SK-N-SH (cell line): ENCODE results near the gene ZNF467. TPM values are rescaled to one million over a fixed set of nuclear protein-coding genes. Genes with fewer than 3 reads are reported as not detected.

Source experiments
- CTCF ChIA-PET: fragments of 300-600, 350-600 bp; formaldehyde crosslinking; extraction: SDS; loops from one replicate; lab custom pipeline; 2021; lab: Yijun Ruan, JAX
- POLR2A ChIA-PET: fragments of 350-600 bp; sonication (Branson Sonifier 250); formaldehyde crosslinking; extraction: SDS; loops from one replicate; lab custom pipeline; 2020; ENCODE audit warnings: antibody characterized with exemption, inconsistent platforms; lab: Yijun Ruan, JAX
- DNase-seq: peaks from one replicate; pipeline ENCODE4 v3.0.0; 2012
- H2AFZ ChIP-seq: fragments of 200-600 bp; sonication (generic); 2 replicates; pipeline ENCODE4 v1.8.1; 2016; ENCODE audit warnings: antibody characterized with exemption, mild to moderate bottlenecking, low read depth
- H3F3A ChIP-seq: fragments of 200-600 bp; sonication (generic); replicated peaks from 2 replicates; pipeline ENCODE3; 2016; ENCODE audit warnings: antibody characterized with exemption, mild to moderate bottlenecking; ENCODE audit not compliant: insufficient read depth
- H3K27ac ChIP-seq, 2 experiments: fragments of 200-500 bp in 1 of 2; fragments of 200-600 bp in 1 of 2; sonication (Bioruptor generic) in 1 of 2; sonication (generic), shearing (Covaris generic) in 1 of 2; 2 replicates each; pipeline versions ENCODE4 v1.5.1 to v1.6.1; 2014 to 2016; ENCODE audit warnings: low read depth in 2 of 2, inconsistent platforms in 1 of 2, low read length in 1 of 2, mild to moderate bottlenecking in 1 of 2, mixed read lengths in 1 of 2
- H3K27me3 ChIP-seq: fragments of 200-600 bp; sonication (generic), shearing (Covaris generic); 2 replicates; pipeline ENCODE4 v1.6.1; 2016; ENCODE audit warnings: mixed run types; ENCODE audit not compliant: insufficient read depth
- H3K36me3 ChIP-seq, 2 experiments: fragments of 200-500 bp in 1 of 2; fragments of 200-600 bp in 1 of 2; sonication (Bioruptor generic) in 1 of 2; sonication (generic) in 1 of 2; replicated peaks in 1 of 2; 2 replicates each; pipeline versions ENCODE3 to v1.5.1; 2014 to 2016; ENCODE audit warnings: low read length in 1 of 2, mild to moderate bottlenecking in 1 of 2; ENCODE audit not compliant: insufficient read depth in 2 of 2, control insufficient read depth in 1 of 2
- H3K4me1 ChIP-seq, 2 experiments: fragments of 200-500 bp in 1 of 2; fragments of 200-600 bp in 1 of 2; sonication (Bioruptor generic) in 1 of 2; sonication (generic), shearing (Covaris generic) in 1 of 2; 2 replicates each; pipeline versions ENCODE4 v1.5.1 to v1.6.1; 2014 to 2016; ENCODE audit warnings: low read depth in 1 of 2, low read length in 1 of 2, mixed run types in 1 of 2; ENCODE audit not compliant: insufficient read depth in 2 of 2, control insufficient read depth in 1 of 2
- H3K4me2 ChIP-seq: fragments of 200-600 bp; sonication (generic), shearing (Covaris generic); 2 replicates; pipeline ENCODE4 v1.6.1; 2017; ENCODE audit warnings: mixed run types
- H3K4me3 ChIP-seq, 2 experiments: fragments of 200-500 bp in 1 of 2; fragments of 200-600 bp in 1 of 2; sonication (Bioruptor generic) in 1 of 2; sonication (generic), shearing (Covaris generic) in 1 of 2; 2 replicates each; pipeline versions ENCODE4 v1.5.1 to v1.8.1; 2014 to 2016; ENCODE audit warnings: low read depth in 2 of 2, inconsistent platforms in 1 of 2, low read length in 1 of 2, mild to moderate bottlenecking in 1 of 2, mixed read lengths in 1 of 2, moderate library complexity in 1 of 2
- H3K79me2 ChIP-seq: fragments of 200-600 bp; sonication (generic); 2 replicates; pipeline ENCODE4 v1.8.1; 2017; ENCODE audit warnings: mild to moderate bottlenecking; ENCODE audit not compliant: insufficient read depth
- H3K9ac ChIP-seq: fragments of 200-600 bp; sonication (generic); 2 replicates; pipeline ENCODE4 v1.6.1; 2017; ENCODE audit warnings: mixed run types
- H3K9me2 ChIP-seq: fragments of 200-600 bp; sonication (generic); 2 replicates; pipeline ENCODE4 v1.6.1; 2017; ENCODE audit warnings: mixed run types
- H3K9me3 ChIP-seq: fragments of 200-600 bp; sonication (generic); 2 replicates; pipeline ENCODE4 v1.6.1; 2017; ENCODE audit warnings: mixed run types, mild to moderate bottlenecking, moderate library complexity
- H4K20me1 ChIP-seq: fragments of 200-600 bp; sonication (generic); 2 replicates; pipeline ENCODE4 v1.6.1; 2017; ENCODE audit warnings: mild to moderate bottlenecking, mixed run types; ENCODE audit not compliant: insufficient read depth
- CTCF ChIP-seq: fragments of 200-600 bp; sonication (generic); IDR thresholded peaks from 2 replicates; pipeline ENCODE4 v1.6.1; 2017; ENCODE audit warnings: antibody characterized with exemption, mild to moderate bottlenecking, moderate library complexity
- ELF1 ChIP-seq: IDR thresholded peaks from 2 replicates; pipeline ENCODE4 v1.4.0; 2012
- FOXJ3 ChIP-seq: sonication (generic); formaldehyde crosslinking; IDR thresholded peaks from 2 replicates; pipeline ENCODE4 v1.5.1; 2020; ENCODE audit warnings: mild to moderate bottlenecking, missing genetic modification reagents
- GATA2 ChIP-seq: sonication (generic); formaldehyde crosslinking; IDR thresholded peaks from 2 replicates; pipeline ENCODE4 v1.5.0; 2020; ENCODE audit warnings: mild to moderate bottlenecking, missing genetic modification reagents
- IRF3 ChIP-seq: fragments of 150-350 bp; IDR thresholded peaks from 2 replicates; pipeline ENCODE4 v1.6.1; 2016; ENCODE audit warnings: mild to moderate bottlenecking, low read depth, low read length
- MEF2A ChIP-seq: IDR thresholded peaks from 2 replicates; pipeline ENCODE4 v1.4.0; 2012; ENCODE audit warnings: low read depth, borderline replicate concordance
- NFIC ChIP-seq: IDR thresholded peaks from 2 replicates; pipeline ENCODE4 v1.4.0; 2012; ENCODE audit warnings: borderline replicate concordance
- NRF1 ChIP-seq: IDR thresholded peaks from 2 replicates; pipeline ENCODE4 v1.6.1; 2012; ENCODE audit warnings: low read depth, mild to moderate bottlenecking, low read length
- PBX3 ChIP-seq: IDR thresholded peaks from 2 replicates; pipeline ENCODE4; 2012
- POLR2AphosphoS5 ChIP-seq: IDR thresholded peaks from 2 replicates; pipeline ENCODE4 v1.6.1; 2012; ENCODE audit warnings: low read depth, low read length
- RAD21 ChIP-seq: IDR thresholded peaks from 2 replicates; pipeline ENCODE4 v1.6.1; 2012; ENCODE audit warnings: mild to moderate bottlenecking, low read length
- RFX5 ChIP-seq: IDR thresholded peaks from 2 replicates; pipeline ENCODE4 v1.6.1; 2012; ENCODE audit warnings: mild to moderate bottlenecking, improper control_type of control experiment, low read length
- SIN3A ChIP-seq: IDR thresholded peaks from 2 replicates; pipeline ENCODE4 v1.6.1; 2012; ENCODE audit warnings: low read depth, mild to moderate bottlenecking, low read length, moderate library complexity, borderline replicate concordance
- SMC3 ChIP-seq: IDR thresholded peaks from 2 replicates; pipeline ENCODE4 v1.6.1; 2012; ENCODE audit warnings: low read depth, low read length, improper control_type of control experiment
- TEAD4 ChIP-seq: IDR thresholded peaks from 2 replicates; pipeline ENCODE4 v1.4.0; 2012; ENCODE audit warnings: mild to moderate bottlenecking, borderline replicate concordance; ENCODE audit not compliant: insufficient read depth
- USF2 ChIP-seq: fragments of 150-350 bp; IDR thresholded peaks from 2 replicates; pipeline ENCODE4 v1.6.1; 2017; ENCODE audit warnings: antibody characterized with exemption, low read length, low read depth, borderline replicate concordance
- ZBTB33 ChIP-seq: IDR thresholded peaks from 2 replicates; pipeline ENCODE4 v1.4.0; 2012; ENCODE audit warnings: low read depth, borderline replicate concordance
- WGBS: methylation state at CpG from one replicate; pipeline ENCODE4 v1.1.6; 2017; ENCODE audit warnings: low lambda C conversion rate; 5-methylcytosine and 5-hydroxymethylcytosine counted together
- polyA plus RNA-seq, 3 experiments: library from polyadenylated mRNA; depleted of rRNA; stranded (reverse); fragments of >200 nt; gene quantifications; 2 replicates each; pipeline ENCODE4 v1.2.3, GENCODE V29; 2012

The ZNF467 gene
- polyA plus RNA-seq, 1 of the 3 experiments (the other 2 are of a cell fraction) = 4.1 TPM

GRCh38 chr7:149760538-149760937 lies 12.8 kb downstream of the ZNF467 start:
- POLR2A ChIA-PET = no interaction called here
- no peak overlapping the region for H3K4me3 ChIP-seq
- H3K4me2 ChIP-seq = no peak overlapping the region
- TF ChIP-seq ELF1 (no peak), GATA2 (CRISPR knock-in tag) (no peak), FOXJ3 (CRISPR knock-in tag) (no peak), SIN3A (no peak), MEF2A (no peak), IRF3 (no peak), TEAD4 (no peak), RFX5 (no peak), POLR2AphosphoS5 (no peak), ZBTB33 (no peak), SMC3 (no peak), RAD21 (no peak), USF2 (no peak), PBX3 (no peak), NRF1 (no peak), NFIC (no peak), CTCF (no peak)
- TF ChIP-seq, all 33 proteins: peak for 0
- H3F3A ChIP-seq = no peaks in the 10 kb centered on the region
- no peak for DNase-seq
- 46% methylated on average over 6 of the region's 6 CpGs for WGBS
- no peaks in the 10 kb centered on the region for H3K9me2 ChIP-seq
- H3K9me3 ChIP-seq = no peaks in the 10 kb centered on the region
- no peaks in the 10 kb centered on the region for H4K20me1 ChIP-seq
- H2AFZ ChIP-seq = no peak overlapping the region
- H3K36me3 ChIP-seq = no peaks in the 10 kb centered on the region
- CTCF ChIA-PET = interaction anchor here (1.2 to 5.1 kb wide), 5 partner anchors 9 to 46 kb away, joined by 3 to 25 read pairs (median 5); no protein-coding TSS in a partner anchor
- H3K27ac ChIP-seq = no peak overlapping the region
- H3K27me3 ChIP-seq = peaks cover 68% of the 10 kb centered on the region
- no peaks in the 10 kb centered on the region for H3K79me2 ChIP-seq
- H3K9ac ChIP-seq = no peak overlapping the region
- peaks cover 0 to 7% of the 10 kb centered on the region in 2 experiments; a peak in 1 of 4 replicates for H3K4me1 ChIP-seq
